HL-60 (cell line): ENCODE data around the gene CERS5.

Experiments
- DNase-seq, 2 experiments: peaks; one replicate each; pipeline ENCODE4 v3.0.0-alpha.2; 2010 to 2020; ENCODE audit warnings: low read depth in 1 of 2, low spot score in 1 of 2
- H3K27ac ChIP-seq: fragments of 250-450 bp; sonication (Bioruptor Pico); replicated peaks from 2 replicates; pipeline ENCODE4 v1.5.1; 2020; ENCODE audit warnings: mild to moderate bottlenecking, moderate library complexity
- H3K27me3 ChIP-seq: fragments of 250-450 bp; sonication (Bioruptor Pico); 2 replicates; pipeline ENCODE4 v1.5.1; 2021; ENCODE audit warnings: mild to moderate bottlenecking, moderate library complexity; ENCODE audit not compliant: insufficient read depth, poor library complexity, severe bottlenecking
- H3K4me3 ChIP-seq: replicated peaks from 2 replicates; pipeline ENCODE4 v1.5.1; 2011; ENCODE audit warnings: mild to moderate bottlenecking, control low read depth, low read length; ENCODE audit not compliant: insufficient read depth
- GABPA ChIP-seq: IDR thresholded peaks from 2 replicates; pipeline ENCODE4 v1.6.1; 2012; ENCODE audit warnings: low read depth
- POLR2AphosphoS5 ChIP-seq: IDR thresholded peaks from 2 replicates; pipeline ENCODE4 v1.6.1; 2012; ENCODE audit warnings: low read depth
- SPI1 ChIP-seq: IDR thresholded peaks from 2 replicates; pipeline ENCODE4 v1.6.1; 2012; ENCODE audit warnings: low read depth, mild to moderate bottlenecking, borderline replicate concordance
- TF ChIP-seq, protein P1 (sequence below): IDR thresholded peaks from 2 replicates; pipeline ENCODE4 v1.6.1; 2012; ENCODE audit warnings: low read depth; ENCODE audit not compliant: insufficient replicate concordance
- TF ChIP-seq, protein P2 (sequence below): IDR thresholded peaks from one replicate; pipeline ENCODE4 v1.5.1; 2011; ENCODE audit warnings: low read length, control low read depth, inconsistent platforms; ENCODE audit not compliant: insufficient read depth

CERS5 gene

GRCh38 chr12:50184261-50184660 is 17.1 kb upstream of the CERS5 start:
- Histone ChIP-seq H3K27me3 (no peaks in the 10 kb centered on the region), H3K27ac (no peak overlapping the region), H3K4me3 (no peak overlapping the region)
- TF ChIP-seq, protein P1, sequence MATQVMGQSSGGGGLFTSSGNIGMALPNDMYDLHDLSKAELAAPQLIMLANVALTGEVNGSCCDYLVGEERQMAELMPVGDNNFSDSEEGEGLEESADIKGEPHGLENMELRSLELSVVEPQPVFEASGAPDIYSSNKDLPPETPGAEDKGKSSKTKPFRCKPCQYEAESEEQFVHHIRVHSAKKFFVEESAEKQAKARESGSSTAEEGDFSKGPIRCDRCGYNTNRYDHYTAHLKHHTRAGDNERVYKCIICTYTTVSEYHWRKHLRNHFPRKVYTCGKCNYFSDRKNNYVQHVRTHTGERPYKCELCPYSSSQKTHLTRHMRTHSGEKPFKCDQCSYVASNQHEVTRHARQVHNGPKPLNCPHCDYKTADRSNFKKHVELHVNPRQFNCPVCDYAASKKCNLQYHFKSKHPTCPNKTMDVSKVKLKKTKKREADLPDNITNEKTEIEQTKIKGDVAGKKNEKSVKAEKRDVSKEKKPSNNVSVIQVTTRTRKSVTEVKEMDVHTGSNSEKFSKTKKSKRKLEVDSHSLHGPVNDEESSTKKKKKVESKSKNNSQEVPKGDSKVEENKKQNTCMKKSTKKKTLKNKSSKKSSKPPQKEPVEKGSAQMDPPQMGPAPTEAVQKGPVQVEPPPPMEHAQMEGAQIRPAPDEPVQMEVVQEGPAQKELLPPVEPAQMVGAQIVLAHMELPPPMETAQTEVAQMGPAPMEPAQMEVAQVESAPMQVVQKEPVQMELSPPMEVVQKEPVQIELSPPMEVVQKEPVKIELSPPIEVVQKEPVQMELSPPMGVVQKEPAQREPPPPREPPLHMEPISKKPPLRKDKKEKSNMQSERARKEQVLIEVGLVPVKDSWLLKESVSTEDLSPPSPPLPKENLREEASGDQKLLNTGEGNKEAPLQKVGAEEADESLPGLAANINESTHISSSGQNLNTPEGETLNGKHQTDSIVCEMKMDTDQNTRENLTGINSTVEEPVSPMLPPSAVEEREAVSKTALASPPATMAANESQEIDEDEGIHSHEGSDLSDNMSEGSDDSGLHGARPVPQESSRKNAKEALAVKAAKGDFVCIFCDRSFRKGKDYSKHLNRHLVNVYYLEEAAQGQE: no peak
- TF ChIP-seq, protein P2, sequence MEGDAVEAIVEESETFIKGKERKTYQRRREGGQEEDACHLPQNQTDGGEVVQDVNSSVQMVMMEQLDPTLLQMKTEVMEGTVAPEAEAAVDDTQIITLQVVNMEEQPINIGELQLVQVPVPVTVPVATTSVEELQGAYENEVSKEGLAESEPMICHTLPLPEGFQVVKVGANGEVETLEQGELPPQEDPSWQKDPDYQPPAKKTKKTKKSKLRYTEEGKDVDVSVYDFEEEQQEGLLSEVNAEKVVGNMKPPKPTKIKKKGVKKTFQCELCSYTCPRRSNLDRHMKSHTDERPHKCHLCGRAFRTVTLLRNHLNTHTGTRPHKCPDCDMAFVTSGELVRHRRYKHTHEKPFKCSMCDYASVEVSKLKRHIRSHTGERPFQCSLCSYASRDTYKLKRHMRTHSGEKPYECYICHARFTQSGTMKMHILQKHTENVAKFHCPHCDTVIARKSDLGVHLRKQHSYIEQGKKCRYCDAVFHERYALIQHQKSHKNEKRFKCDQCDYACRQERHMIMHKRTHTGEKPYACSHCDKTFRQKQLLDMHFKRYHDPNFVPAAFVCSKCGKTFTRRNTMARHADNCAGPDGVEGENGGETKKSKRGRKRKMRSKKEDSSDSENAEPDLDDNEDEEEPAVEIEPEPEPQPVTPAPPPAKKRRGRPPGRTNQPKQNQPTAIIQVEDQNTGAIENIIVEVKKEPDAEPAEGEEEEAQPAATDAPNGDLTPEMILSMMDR: no peak
- TF ChIP-seq GABPA: no peak
- TF ChIP-seq SPI1: no peak
- TF ChIP-seq POLR2AphosphoS5: no peak
- no peak for DNase-seq

GRCh38 chr12:50182461-50182860 is 15.3 kb upstream of the CERS5 start:
- no peaks in the 10 kb centered on the region for H3K27me3 ChIP-seq
- H3K27ac ChIP-seq: no peak overlapping the region
- TF ChIP-seq GABPA (no peak), SPI1 (no peak), POLR2AphosphoS5 (no peak)
- TF ChIP-seq, protein P2: no peak
- TF ChIP-seq, protein P1: no peak
- DNase-seq: no peak
- H3K4me3 ChIP-seq: no peak overlapping the region

- H3K27me3 ChIP-seq: no peaks in the 10 kb centered on the region
- no peak overlapping the region for H3K4me3 ChIP-seq
- no peak overlapping the region for H3K27ac ChIP-seq
- no peak for TF ChIP-seq POLR2AphosphoS5
- no peak for TF ChIP-seq SPI1
- TF ChIP-seq GABPA: no peak
- TF ChIP-seq, protein P2: no peak
- TF ChIP-seq, protein P1: no peak
- DNase-seq: no peak
Measured at GRCh38 chr12:50181691-50182090, 14.5 kb upstream of the CERS5 start.
